ENCODE data around the gene TBX19.

DNA sequence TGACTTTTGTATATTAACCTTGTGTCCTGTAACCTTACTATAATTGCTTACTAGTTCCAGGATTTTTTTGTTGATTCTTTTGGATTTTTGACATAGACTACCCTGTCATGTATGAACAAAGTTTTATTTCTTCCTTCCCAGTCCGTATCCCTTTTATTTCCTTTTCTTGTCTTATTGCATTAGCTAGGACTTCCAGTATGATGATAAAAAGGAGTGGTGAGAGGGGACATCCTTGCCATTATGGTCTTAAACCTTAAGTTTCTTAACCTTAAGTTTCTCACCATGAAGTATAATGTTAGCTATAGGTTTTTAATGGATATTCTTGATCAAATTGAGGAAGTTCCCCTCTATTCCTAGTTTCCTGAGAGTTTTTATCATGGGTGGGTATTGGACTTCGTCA lies 24.5 kb upstream of the TBX19 start:
- TF ChIP-seq, protein P1, sequence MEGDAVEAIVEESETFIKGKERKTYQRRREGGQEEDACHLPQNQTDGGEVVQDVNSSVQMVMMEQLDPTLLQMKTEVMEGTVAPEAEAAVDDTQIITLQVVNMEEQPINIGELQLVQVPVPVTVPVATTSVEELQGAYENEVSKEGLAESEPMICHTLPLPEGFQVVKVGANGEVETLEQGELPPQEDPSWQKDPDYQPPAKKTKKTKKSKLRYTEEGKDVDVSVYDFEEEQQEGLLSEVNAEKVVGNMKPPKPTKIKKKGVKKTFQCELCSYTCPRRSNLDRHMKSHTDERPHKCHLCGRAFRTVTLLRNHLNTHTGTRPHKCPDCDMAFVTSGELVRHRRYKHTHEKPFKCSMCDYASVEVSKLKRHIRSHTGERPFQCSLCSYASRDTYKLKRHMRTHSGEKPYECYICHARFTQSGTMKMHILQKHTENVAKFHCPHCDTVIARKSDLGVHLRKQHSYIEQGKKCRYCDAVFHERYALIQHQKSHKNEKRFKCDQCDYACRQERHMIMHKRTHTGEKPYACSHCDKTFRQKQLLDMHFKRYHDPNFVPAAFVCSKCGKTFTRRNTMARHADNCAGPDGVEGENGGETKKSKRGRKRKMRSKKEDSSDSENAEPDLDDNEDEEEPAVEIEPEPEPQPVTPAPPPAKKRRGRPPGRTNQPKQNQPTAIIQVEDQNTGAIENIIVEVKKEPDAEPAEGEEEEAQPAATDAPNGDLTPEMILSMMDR (IDR thresholded peaks at IDR 0.05) = no peak
- no peak for TF ChIP-seq EZH2 (IDR thresholded peaks at IDR 0.05)
